ENCODE measurements around the gene RDM1. TPM values are rescaled to one million over a fixed set of nuclear protein-coding genes. Genes with fewer than 3 reads are reported as not detected.

RDM1 gene
- polyA plus RNA-seq, 4 donors, result 1.5 to 4.2 (median 2.7) TPM

- no peak for DNase-seq (ENCODE audit: low read depth in 4 of 4, low spot score in 3 of 4)
Measured at GRCh38 chr17:35936063-35936462, 5.5 kb upstream of the RDM1 start.

GRCh38 chr17:35934760-35935159 is 4.2 kb upstream of the RDM1 start:
- no peak for DNase-seq (ENCODE audit: low read depth in 4 of 4, low spot score in 3 of 4)

- no peak for DNase-seq (ENCODE audit: low read depth in 4 of 4, low spot score in 3 of 4)
Measured at GRCh38 chr17:35932586-35932985, 2.0 kb upstream of the RDM1 start.

- no peak for DNase-seq (ENCODE audit: low read depth in 4 of 4, low spot score in 3 of 4)
Measured at GRCh38 chr17:35931794-35932425, 1.3 kb upstream of the RDM1 start.

GRCh38 chr17:35927714-35928113 is 2.9 kb downstream of the RDM1 start:
- no peak for DNase-seq (ENCODE audit: low read depth in 4 of 4, low spot score in 3 of 4)

- DNase-seq (ENCODE audit: low read depth in 4 of 4, low spot score in 3 of 4), result no peak
Measured at GRCh38 chr17:35923609-35924114, 6.9 kb downstream of the RDM1 start.

- no peak for DNase-seq (ENCODE audit: low read depth in 4 of 4, low spot score in 3 of 4)
Measured at GRCh38 chr17:35920229-35920628, 10.3 kb downstream of the RDM1 start.

GRCh38 chr17:35918665-35919064 is 11.9 kb downstream of the RDM1 start:
- no peak for DNase-seq (ENCODE audit: low read depth in 4 of 4, low spot score in 3 of 4)

GRCh38 chr17:35917519-35918213 is 12.9 kb downstream of the RDM1 start:
- no peak for DNase-seq (ENCODE audit: low read depth in 4 of 4, low spot score in 3 of 4)

- no peak for DNase-seq (ENCODE audit: low read depth in 4 of 4, low spot score in 3 of 4)
Measured at GRCh38 chr17:35915153-35915964, 15.2 kb downstream of the RDM1 start.

GRCh38 chr17:35914354-35914753 is 16.2 kb downstream of the RDM1 start:
- DNase-seq (ENCODE audit: low read depth in 4 of 4, low spot score in 3 of 4), result no peak

- no peak for DNase-seq (ENCODE audit: low read depth in 4 of 4, low spot score in 3 of 4)
Measured at GRCh38 chr17:35913609-35914008, 17.0 kb downstream of the RDM1 start.

- no peak for DNase-seq (ENCODE audit: low read depth in 4 of 4, low spot score in 3 of 4)
Measured at GRCh38 chr17:35912942-35913341, 17.6 kb downstream of the RDM1 start.

- DNase-seq (ENCODE audit: low read depth in 4 of 4, low spot score in 3 of 4), result no peak
Measured at GRCh38 chr17:35912339-35912912, 18.1 kb downstream of the RDM1 start.

GRCh38 chr17:35909408-35909807 is 21.2 kb downstream of the RDM1 start:
- DNase-seq (ENCODE audit: low read depth in 4 of 4, low spot score in 3 of 4), result no peak

- no peak for DNase-seq (ENCODE audit: low read depth in 4 of 4, low spot score in 3 of 4)
Measured at GRCh38 chr17:35907691-35908090, 22.9 kb downstream of the RDM1 start.

GRCh38 chr17:35906926-35907637 is 23.5 kb downstream of the RDM1 start:
- DNase-seq (ENCODE audit: low read depth in 4 of 4, low spot score in 3 of 4), result no peak

GRCh38 chr17:35906191-35906925 is 24.2 kb downstream of the RDM1 start:
- DNase-seq (ENCODE audit: low read depth in 4 of 4, low spot score in 3 of 4), result no peak

GRCh38 chr17:35903451-35903850 is 27.1 kb downstream of the RDM1 start:
- no peak for DNase-seq (ENCODE audit: low read depth in 4 of 4, low spot score in 3 of 4)
